HG02571 (cell line): ENCODE results near the gene LY6G6C.
"Not testable (repeated sequence)": the region's sequence is repeated elsewhere in the genome, so short reads cannot be mapped to it uniquely, and the experiment has no call there.

Experiments
- ATAC-seq: cut with Tn5 transposase; IDR thresholded peaks from one replicate; pipeline ENCODE4 v1.9.1; 2021; ENCODE audit warnings: mild to moderate bottlenecking, moderate library complexity; ENCODE audit not compliant: unreplicated experiment

The LY6G6C gene

GRCh38 chr6:31709157-31709556 lies 12.4 kb downstream of the LY6G6C start:
- ATAC-seq, result not testable (repeated sequence)

GRCh38 chr6:31708224-31708623 lies 13.3 kb downstream of the LY6G6C start:
- no peak for ATAC-seq

GRCh38 chr6:31707701-31708100 lies 13.8 kb downstream of the LY6G6C start:
- no peak for ATAC-seq

- no peak for ATAC-seq
Measured at GRCh38 chr6:31706599-31706998, 14.9 kb downstream of the LY6G6C start, which contains the start of gene LY6G6F. Gene LY6G6F (plus strand): TSS chr6:31706866. CDS start chr6:31706907, 41 bp downstream.

- ATAC-seq, result no peak
Measured at GRCh38 chr6:31705931-31706330, 15.6 kb downstream of the LY6G6C start.

- ATAC-seq, result peak; percentile 77
Measured at GRCh38 chr6:31702819-31703716, 18.5 kb downstream of the LY6G6C start, which contains the start of gene ABHD16A. Gene ABHD16A (minus strand): TSS chr6:31703324. CDS start chr6:31703281, 43 bp downstream.

GRCh38 chr6:31702405-31702818 lies 19.1 kb downstream of the LY6G6C start:
- ATAC-seq, result no peak

- no peak for ATAC-seq
Measured at GRCh38 chr6:31701666-31702404, 19.7 kb downstream of the LY6G6C start.

GRCh38 chr6:31700740-31701401 lies 20.7 kb downstream of the LY6G6C start:
- ATAC-seq, result no peak

- no peak for ATAC-seq
Measured at GRCh38 chr6:31697555-31697954, 24.0 kb downstream of the LY6G6C start.

- no peak for ATAC-seq
Measured at GRCh38 chr6:31693535-31693934, 28.0 kb downstream of the LY6G6C start.

- ATAC-seq, result no peak
Measured at GRCh38 chr6:31692886-31693285, 28.7 kb downstream of the LY6G6C start.

GRCh38 chr6:31692353-31692752 lies 29.2 kb downstream of the LY6G6C start:
- no peak for ATAC-seq

- ATAC-seq, result no peak
Measured at GRCh38 chr6:31691564-31692108, 29.9 kb downstream of the LY6G6C start.

- ATAC-seq, result no peak
Measured at GRCh38 chr6:31691078-31691463, 30.5 kb downstream of the LY6G6C start.

- no peak for ATAC-seq
Measured at GRCh38 chr6:31690231-31691077, 31.1 kb downstream of the LY6G6C start.

GRCh38 chr6:31689249-31690110 lies 32.1 kb downstream of the LY6G6C start:
- ATAC-seq, result no peak

- no peak for ATAC-seq
Measured at GRCh38 chr6:31687860-31688693, 33.5 kb downstream of the LY6G6C start.
